ENCODE data around the gene FAM149A.

DNA sequence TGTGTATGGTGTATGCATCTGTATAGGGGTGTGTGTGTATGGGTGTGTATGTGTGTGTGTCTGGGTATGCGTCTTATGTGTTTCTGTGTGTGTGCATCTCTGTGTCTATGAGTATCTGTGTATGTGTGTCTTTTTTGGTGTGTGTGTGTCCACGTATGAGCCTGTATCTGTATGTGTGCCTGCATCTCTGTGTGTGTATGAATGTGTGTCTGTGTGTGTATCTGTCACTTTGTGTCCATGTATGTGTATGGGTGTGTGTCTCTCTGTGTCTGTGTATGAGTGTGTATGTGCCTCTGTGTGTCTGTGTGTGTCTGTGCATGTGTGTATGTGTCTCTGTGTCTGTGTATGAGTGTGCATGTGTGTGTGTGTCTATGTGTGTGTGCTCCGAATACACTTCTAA is 24.3 kb downstream of the FAM149A start:
- TF ChIP-seq, protein P1, sequence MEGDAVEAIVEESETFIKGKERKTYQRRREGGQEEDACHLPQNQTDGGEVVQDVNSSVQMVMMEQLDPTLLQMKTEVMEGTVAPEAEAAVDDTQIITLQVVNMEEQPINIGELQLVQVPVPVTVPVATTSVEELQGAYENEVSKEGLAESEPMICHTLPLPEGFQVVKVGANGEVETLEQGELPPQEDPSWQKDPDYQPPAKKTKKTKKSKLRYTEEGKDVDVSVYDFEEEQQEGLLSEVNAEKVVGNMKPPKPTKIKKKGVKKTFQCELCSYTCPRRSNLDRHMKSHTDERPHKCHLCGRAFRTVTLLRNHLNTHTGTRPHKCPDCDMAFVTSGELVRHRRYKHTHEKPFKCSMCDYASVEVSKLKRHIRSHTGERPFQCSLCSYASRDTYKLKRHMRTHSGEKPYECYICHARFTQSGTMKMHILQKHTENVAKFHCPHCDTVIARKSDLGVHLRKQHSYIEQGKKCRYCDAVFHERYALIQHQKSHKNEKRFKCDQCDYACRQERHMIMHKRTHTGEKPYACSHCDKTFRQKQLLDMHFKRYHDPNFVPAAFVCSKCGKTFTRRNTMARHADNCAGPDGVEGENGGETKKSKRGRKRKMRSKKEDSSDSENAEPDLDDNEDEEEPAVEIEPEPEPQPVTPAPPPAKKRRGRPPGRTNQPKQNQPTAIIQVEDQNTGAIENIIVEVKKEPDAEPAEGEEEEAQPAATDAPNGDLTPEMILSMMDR (IDR thresholded peaks at IDR 0.05 in 4 of 5, conservative IDR thresholded peaks at IDR 0.05 in 1 of 5) = no peak
- TF ChIP-seq POLR2A (IDR thresholded peaks at IDR 0.05) = no peak
